GM10847 (cell line): ENCODE results near the gene SLC12A7.
A peak's percentile ranks its signal among the peaks of the same experiment; 100 is the strongest.

Source experiments
- POLR2A ChIP-seq: IDR thresholded peaks from 2 replicates; pipeline ENCODE4 v1.6.1; 2011; ENCODE audit not compliant: insufficient read length; ENCODE audit errors: extremely low read depth

SLC12A7 gene

GRCh38 chr5:1111727-1112289, at the start of gene SLC12A7:
TSS of gene SLC12A7 (minus strand) at chr5:1112063. CDS start at chr5:1111991, 72 bp downstream.
- TF ChIP-seq POLR2A: peak; percentile 36

DNA sequence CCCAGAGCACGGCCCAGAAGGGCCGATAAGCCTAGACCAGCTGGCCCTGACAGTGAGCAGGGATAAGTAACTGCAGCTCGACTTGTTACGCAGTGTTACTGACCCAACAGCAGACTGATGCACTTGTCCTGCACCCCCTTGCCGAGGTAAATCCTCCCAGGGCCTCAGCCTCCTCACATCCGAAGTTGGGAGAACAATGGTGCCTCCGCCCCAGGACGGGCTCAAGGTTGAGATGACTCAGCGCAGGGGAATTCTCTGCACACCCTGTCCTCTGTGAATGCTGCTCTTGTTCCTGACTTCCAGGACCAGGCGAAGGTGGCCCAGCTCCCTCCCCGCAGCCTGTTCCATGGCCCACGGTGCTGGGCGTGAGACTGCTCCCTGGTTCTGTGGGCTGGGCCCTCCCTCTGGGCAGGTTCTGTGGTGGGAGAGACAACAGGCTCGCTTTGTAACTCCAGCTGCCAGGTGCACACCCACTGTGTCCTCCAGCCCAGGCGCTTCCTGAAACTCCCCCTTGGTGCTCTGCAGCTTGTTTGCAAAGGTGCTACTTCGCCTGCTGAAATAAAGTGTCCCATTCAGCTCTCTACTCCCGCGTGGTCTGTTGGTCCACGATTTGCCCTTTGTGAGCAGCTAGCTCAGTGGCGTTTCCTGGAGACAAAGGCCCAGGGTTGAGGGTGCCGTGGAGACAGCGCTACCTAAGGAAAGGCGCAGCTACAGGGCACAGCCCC, 49.4 kb upstream of the SLC12A7 start:
- TF ChIP-seq POLR2A: no peak

- TF ChIP-seq POLR2A: no peak
Observed at GRCh38 chr5:1159774-1160406, 48.0 kb upstream of the SLC12A7 start.

DNA sequence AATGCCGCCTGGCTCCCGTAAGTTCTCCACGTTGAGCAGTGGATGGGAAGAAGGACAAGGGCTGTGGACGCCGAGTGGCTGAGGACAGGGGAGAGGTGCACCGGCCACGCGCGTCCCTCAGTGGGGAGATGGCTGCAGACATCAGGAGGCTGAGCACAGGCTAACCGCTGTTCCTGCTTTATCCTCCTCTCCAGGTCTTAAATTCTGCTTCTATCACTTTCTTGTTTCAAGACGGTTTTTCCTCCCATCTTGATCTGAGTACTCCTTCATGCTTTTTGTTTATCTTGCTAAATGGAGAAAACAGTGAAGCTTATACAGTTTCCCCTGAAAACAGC, 47.4 kb upstream of the SLC12A7 start:
- TF ChIP-seq POLR2A: no peak

GRCh38 chr5:1158647-1159340, 46.9 kb upstream of the SLC12A7 start:
- no peak for TF ChIP-seq POLR2A

- no peak for TF ChIP-seq POLR2A
Observed at GRCh38 chr5:1156754-1157460, 45.0 kb upstream of the SLC12A7 start.

DNA sequence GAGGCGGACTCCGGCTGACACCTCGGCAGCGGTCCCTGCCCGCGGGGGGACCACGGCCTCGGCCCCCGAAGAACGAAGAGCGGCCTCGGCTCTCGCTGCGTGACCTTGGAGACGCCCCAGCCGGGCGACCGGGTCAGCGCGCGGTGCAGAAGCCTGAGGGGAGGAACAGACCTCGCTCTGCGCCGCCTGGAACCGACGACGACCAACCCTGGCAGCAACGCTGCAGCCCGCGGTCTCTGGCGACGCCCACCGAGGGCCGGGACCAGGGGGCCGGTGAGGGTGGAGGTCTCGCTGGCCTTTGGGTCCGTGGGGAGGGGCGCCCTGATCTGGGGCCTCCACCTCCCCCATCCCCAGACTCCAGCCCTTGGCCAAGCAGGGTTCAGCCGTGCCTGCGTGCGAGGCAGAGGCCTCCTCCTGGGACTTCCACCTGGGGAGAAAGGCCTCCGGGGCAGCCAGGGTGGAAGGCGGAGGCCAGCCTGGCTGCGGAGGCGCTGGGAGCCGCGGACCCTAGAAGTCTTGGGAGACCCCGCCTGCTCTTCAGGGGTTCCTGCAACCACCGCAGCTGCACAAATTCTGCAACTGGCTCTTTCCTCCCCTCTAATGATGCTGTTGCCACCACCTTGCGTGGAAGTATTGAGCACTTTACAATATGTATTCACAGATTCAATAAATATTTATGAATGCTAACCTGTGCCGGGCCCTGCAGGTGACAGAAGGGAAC, 44.3 kb upstream of the SLC12A7 start:
- TF ChIP-seq POLR2A: no peak

DNA sequence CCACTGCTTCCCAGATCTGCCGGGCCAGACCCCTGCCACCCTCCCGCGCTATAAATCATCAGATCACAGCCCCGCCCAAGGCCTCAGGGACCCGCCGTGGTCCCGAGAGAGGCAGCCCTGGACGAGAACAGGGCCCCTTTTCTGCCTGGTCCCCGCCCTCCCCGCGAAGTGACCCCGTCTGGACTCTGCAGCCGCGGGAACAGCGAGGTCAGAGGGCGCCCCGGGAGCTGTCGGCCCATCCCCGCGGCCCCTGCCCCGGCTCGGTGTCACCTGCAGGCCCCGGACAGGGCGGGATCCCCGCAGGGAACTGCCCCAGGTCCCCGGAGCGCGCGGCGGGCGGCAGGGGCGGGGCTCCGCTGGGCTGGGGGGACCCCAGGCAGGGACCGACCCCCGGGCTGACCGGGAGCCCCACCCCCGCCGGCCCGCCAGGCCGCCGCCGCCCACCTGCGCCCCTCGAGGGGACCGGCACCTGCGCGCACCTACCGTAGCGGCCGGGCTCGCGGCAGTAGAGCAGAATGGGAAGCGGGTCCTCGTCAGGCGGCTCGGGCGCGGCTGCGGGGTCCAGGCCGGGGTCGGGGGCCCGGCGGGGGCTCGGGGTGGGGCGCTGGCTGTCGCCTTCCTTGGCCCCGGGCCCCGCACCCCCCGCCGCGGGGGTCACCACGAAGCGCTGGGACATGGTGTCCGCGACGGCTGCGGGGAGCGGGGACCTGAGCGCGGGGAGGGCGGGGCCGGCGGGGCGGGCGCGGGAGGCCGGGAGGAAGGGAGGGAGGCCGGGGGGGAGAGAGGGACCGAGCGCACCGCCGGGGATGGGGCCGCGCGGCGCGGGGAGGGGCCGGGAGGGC, 43.5 kb upstream of the SLC12A7 start:
- TF ChIP-seq POLR2A: no peak

- TF ChIP-seq POLR2A: no peak
Observed at GRCh38 chr5:1153428-1153827, 41.6 kb upstream of the SLC12A7 start.

- TF ChIP-seq POLR2A: no peak
Observed at GRCh38 chr5:1152771-1153282, 41.0 kb upstream of the SLC12A7 start.

GRCh38 chr5:1152156-1152555, 40.3 kb upstream of the SLC12A7 start:
- TF ChIP-seq POLR2A: no peak

DNA sequence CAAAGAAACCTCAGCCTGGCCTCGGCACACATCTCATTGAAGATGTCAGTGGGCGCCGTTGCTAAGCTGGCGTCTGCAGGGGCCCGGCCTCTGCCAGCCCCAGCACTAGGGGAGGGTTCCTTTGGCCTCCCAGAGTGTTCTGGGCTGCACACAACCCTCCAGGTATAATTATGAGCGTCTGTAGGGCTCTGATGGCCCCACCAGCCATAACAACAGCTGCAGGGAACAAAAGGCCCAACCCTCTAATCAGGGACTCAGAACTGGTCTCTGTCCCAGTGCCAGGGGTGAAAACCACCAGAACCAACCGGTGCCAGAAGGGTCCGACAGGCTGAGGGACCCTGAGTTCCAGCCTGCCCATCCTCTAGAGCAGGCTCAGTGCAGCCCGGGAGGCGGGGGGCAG, 39.5 kb upstream of the SLC12A7 start:
- TF ChIP-seq POLR2A: no peak

GRCh38 chr5:1150866-1151265, 39.0 kb upstream of the SLC12A7 start:
- no peak for TF ChIP-seq POLR2A

DNA sequence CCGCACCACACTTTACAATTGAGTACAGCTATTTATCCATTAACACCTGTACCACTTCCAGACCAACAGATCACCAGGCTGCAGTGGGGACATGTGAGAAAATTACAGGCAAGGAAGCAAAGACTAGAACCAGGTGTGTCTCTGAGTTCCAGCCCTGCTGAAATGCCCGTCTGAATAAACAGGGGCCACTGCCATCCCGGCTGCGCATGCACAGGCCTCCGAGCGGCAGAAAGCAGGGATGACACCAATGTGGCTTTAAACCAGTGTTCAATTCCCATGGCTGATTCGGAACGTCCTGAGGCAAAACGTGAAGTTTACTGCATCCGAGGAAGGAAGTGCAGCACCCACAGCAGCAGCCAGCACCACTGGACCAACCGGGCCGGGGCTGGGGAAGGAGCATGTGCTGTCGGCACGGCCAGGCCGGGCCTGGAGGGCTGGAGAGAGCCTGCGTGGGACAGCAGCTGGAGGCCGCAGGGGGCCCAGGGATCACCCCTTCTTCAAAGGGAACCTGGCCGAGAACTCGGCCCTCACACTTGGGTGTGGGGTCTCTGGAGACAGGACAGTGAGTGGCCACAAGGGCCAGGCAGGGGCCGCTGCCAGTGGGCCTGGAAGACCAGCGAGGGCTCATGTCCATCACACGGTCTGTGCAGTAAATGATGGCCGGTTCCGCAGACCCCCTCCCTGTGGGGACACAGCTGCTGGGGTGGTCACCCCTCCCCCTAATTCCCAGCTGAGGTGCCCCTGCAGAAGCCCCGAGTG, 33.0 kb upstream of the SLC12A7 start:
- TF ChIP-seq POLR2A: no peak
